Measurements from ENCODE around the gene STAM2. TPM values are rescaled to one million over a fixed set of nuclear protein-coding genes. Genes with fewer than 3 reads are reported as not detected.

The STAM2 gene
- total and polyA plus RNA-seq, 2 donors (not counting 3 experiments of a cell fraction or from before 2014, with no cell fraction given), result 10.1 to 27.5 TPM

- Histone ChIP-seq H3K4me3 (replicated peaks in 1 of 3; ENCODE audit: insufficient read depth in 1 of 3, low read depth in 1 of 3, low read length in 3 of 3) (no peak overlapping the region), H3K9ac (replicated peaks; ENCODE audit: extremely low read depth, insufficient read depth, low read length) (no peak overlapping the region), H3K27ac (ENCODE audit: insufficient read depth, low read depth, low read length) (no peak overlapping the region), H3K79me2 (ENCODE audit: control insufficient read depth, insufficient read depth, low read length) (no peaks in the 10 kb centered on the region), H3K9me1 (replicated peaks; ENCODE audit: control insufficient read depth, extremely low read depth, insufficient read depth, low read length) (no peaks in the 10 kb centered on the region), H4K20me1 (replicated peaks; ENCODE audit: control insufficient read depth, extremely low read depth, insufficient read depth, low read length) (no peaks in the 10 kb centered on the region), H3K4me1 (ENCODE audit: control insufficient read depth, extremely low read depth, insufficient read depth, low read length) (no peaks in the 10 kb centered on the region), H3K27me3 (ENCODE audit: control insufficient read depth in 2 of 2, insufficient read depth in 2 of 2, low read length in 2 of 2) (no peaks in the 10 kb centered on the region), H3K9me3 (replicated peaks; ENCODE audit: control insufficient read depth, insufficient read depth, low read length) (no peaks in the 10 kb centered on the region), H3K36me3 (ENCODE audit: control insufficient read depth in 2 of 2, extremely low read depth in 1 of 2, insufficient read depth in 2 of 2, low read length in 2 of 2) (peaks cover 0 to 2% of the 10 kb centered on the region in 2 experiments), H2AFZ (ENCODE audit: low read depth, low read length) (no peak overlapping the region), H3K4me2 (ENCODE audit: insufficient read depth, low read length) (no peak overlapping the region)
- FAIRE-seq (no peak), DNase-seq (ENCODE audit: low read depth, low spot score) (no peak)
- ChIA-PET POLR2A (no interaction called here), CTCF (no interaction called here)
- dilution Hi-C loops (cut with MboI; ENCODE audit: extremely low pct_ligation_motif_present, low sequenced_read_pairs) (no loop called here), intact Hi-C loops (cut with micrococcal nuclease) (no loop called here)
- BruUV-seq (replicated peaks), result no TSS peak
- TF ChIP-seq FOS (IDR thresholded peaks at IDR 0.05; ENCODE audit: borderline replicate concordance, insufficient read depth, low read length) (no peak), POLR2A (IDR thresholded peaks at IDR 0.05; ENCODE audit: low read depth, low read length) (no peak)
Observed at GRCh38 chr2:152122161-152122560, 53.4 kb downstream of the STAM2 start.

- CTCF ChIA-PET, result no interaction called here
- intact Hi-C loops (cut with micrococcal nuclease), result no loop called here
Observed at GRCh38 chr2:152120430-152120829, 55.1 kb downstream of the STAM2 start.

More at GRCh38 chr2:152120430-152120829, 55.1 kb downstream of the STAM2 start:
- no peak overlapping the region for H3K4me2 ChIP-seq (ENCODE audit: insufficient read depth, low read length)
- no peaks in the 10 kb centered on the region for H3K4me1 ChIP-seq (ENCODE audit: control insufficient read depth, extremely low read depth, insufficient read depth, low read length)
- H3K9me1 ChIP-seq (replicated peaks; ENCODE audit: control insufficient read depth, extremely low read depth, insufficient read depth, low read length), result no peaks in the 10 kb centered on the region
- H3K9me3 ChIP-seq (replicated peaks; ENCODE audit: control insufficient read depth, insufficient read depth, low read length), result no peaks in the 10 kb centered on the region
- H3K27me3 ChIP-seq (ENCODE audit: control insufficient read depth in 2 of 2, insufficient read depth in 2 of 2, low read length in 2 of 2), result no peaks in the 10 kb centered on the region
- POLR2A ChIA-PET, result no interaction called here
- DNase-seq (ENCODE audit: low read depth, low spot score), result no peak
- no peak overlapping the region for H3K4me3 ChIP-seq (replicated peaks in 1 of 3; ENCODE audit: insufficient read depth in 1 of 3, low read depth in 1 of 3, low read length in 3 of 3)
- no peaks in the 10 kb centered on the region for H3K79me2 ChIP-seq (ENCODE audit: control insufficient read depth, insufficient read depth, low read length)
- dilution Hi-C loops (cut with MboI; ENCODE audit: extremely low pct_ligation_motif_present, low sequenced_read_pairs), result no loop called here
- TF ChIP-seq JUN (IDR thresholded peaks at IDR 0.05; ENCODE audit: borderline replicate concordance, insufficient read depth, insufficient read length, low read depth) (no peak), EZH2 (IDR thresholded peaks at IDR 0.05; ENCODE audit: borderline replicate concordance, low read depth, low read length, severe bottlenecking) (no peak), POLR2A (IDR thresholded peaks at IDR 0.05; ENCODE audit: low read depth, low read length) (no peak), GATA2 (IDR thresholded peaks at IDR 0.05; ENCODE audit: insufficient read depth, insufficient read length, low read depth, low read length) (no peak), CTCF (IDR thresholded peaks at IDR 0.05; ENCODE audit: extremely low read depth in 1 of 2, insufficient read depth in 1 of 2, low read depth in 1 of 2, low read length in 2 of 2) (no peak), FOS (IDR thresholded peaks at IDR 0.05; ENCODE audit: borderline replicate concordance, insufficient read depth, low read length) (no peak), MYC (IDR thresholded peaks at IDR 0.05; ENCODE audit: low read depth, low read length) (no peak), POLR2AphosphoS5 (IDR thresholded peaks at IDR 0.05; ENCODE audit: insufficient read depth, low read depth, low read length) (no peak)
- TF ChIP-seq, protein P1, sequence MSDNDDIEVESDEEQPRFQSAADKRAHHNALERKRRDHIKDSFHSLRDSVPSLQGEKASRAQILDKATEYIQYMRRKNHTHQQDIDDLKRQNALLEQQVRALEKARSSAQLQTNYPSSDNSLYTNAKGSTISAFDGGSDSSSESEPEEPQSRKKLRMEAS (IDR thresholded peaks at IDR 0.05; ENCODE audit: insufficient read depth, insufficient read length), result no peak
- H4K20me1 ChIP-seq (replicated peaks; ENCODE audit: control insufficient read depth, extremely low read depth, insufficient read depth, low read length), result no peaks in the 10 kb centered on the region
- no peak overlapping the region for H2AFZ ChIP-seq (ENCODE audit: low read depth, low read length)
- no peak for FAIRE-seq
- H3K36me3 ChIP-seq (ENCODE audit: control insufficient read depth in 2 of 2, extremely low read depth in 1 of 2, insufficient read depth in 2 of 2, low read length in 2 of 2), result peaks cover 0 to 2% of the 10 kb centered on the region in 2 experiments
- H3K9ac ChIP-seq (replicated peaks; ENCODE audit: extremely low read depth, insufficient read depth, low read length), result no peak overlapping the region
- no TSS peak for BruUV-seq (replicated peaks)
- no peak overlapping the region for H3K27ac ChIP-seq (ENCODE audit: insufficient read depth, low read depth, low read length)

All from endothelial cell of umbilical vein (primary cell).